NCI-H226 (cell line): ENCODE measurements around the gene BRD3OS.
A peak's percentile ranks its signal among the peaks of the same experiment; 100 is the strongest.

Experiments used
- DNase-seq: peaks from one replicate; pipeline ENCODE4 v3.0.0-alpha.2; 2015

BRD3OS gene

GRCh38 chr9:134007150-134007549, 18.1 kb upstream of the BRD3OS start:
- DNase-seq = no peak

GRCh38 chr9:134007571-134007970, 17.7 kb upstream of the BRD3OS start:
- DNase-seq = no peak

GRCh38 chr9:134010310-134011173, 14.7 kb upstream of the BRD3OS start:
- no peak for DNase-seq

- no peak for DNase-seq
Observed at GRCh38 chr9:134011401-134011800, 13.9 kb upstream of the BRD3OS start.

GRCh38 chr9:134014946-134015345, 10.3 kb upstream of the BRD3OS start:
- no peak for DNase-seq

GRCh38 chr9:134024214-134024792, 978 bp upstream of the BRD3OS start:
- DNase-seq = no peak

GRCh38 chr9:134025606-134026541, 593 bp downstream of the BRD3OS start:
- peak; percentile 2 for DNase-seq

GRCh38 chr9:134026581-134026980, 1.3 kb downstream of the BRD3OS start:
- DNase-seq = no peak

- DNase-seq = no peak
Observed at GRCh38 chr9:134026981-134027380, 1.7 kb downstream of the BRD3OS start.

- no peak for DNase-seq
Observed at GRCh38 chr9:134027561-134027960, 2.3 kb downstream of the BRD3OS start.

GRCh38 chr9:134028076-134028475, 2.8 kb downstream of the BRD3OS start:
- no peak for DNase-seq

- no peak for DNase-seq
Observed at GRCh38 chr9:134028575-134029247, 3.4 kb downstream of the BRD3OS start.

GRCh38 chr9:134029248-134030226, 4.3 kb downstream of the BRD3OS start:
- no peak for DNase-seq

GRCh38 chr9:134030821-134031470, 5.7 kb downstream of the BRD3OS start:
- DNase-seq = no peak

GRCh38 chr9:134031783-134032182, 6.5 kb downstream of the BRD3OS start:
- DNase-seq = no peak

- DNase-seq = no peak
Observed at GRCh38 chr9:134032456-134033222, 7.4 kb downstream of the BRD3OS start.

GRCh38 chr9:134033516-134034214, 8.4 kb downstream of the BRD3OS start:
- DNase-seq = no peak

- DNase-seq = no peak
Observed at GRCh38 chr9:134034215-134035040, 9.1 kb downstream of the BRD3OS start.
